ENCODE results near the gene FAM83D.

Gene FAM83D

DNA sequence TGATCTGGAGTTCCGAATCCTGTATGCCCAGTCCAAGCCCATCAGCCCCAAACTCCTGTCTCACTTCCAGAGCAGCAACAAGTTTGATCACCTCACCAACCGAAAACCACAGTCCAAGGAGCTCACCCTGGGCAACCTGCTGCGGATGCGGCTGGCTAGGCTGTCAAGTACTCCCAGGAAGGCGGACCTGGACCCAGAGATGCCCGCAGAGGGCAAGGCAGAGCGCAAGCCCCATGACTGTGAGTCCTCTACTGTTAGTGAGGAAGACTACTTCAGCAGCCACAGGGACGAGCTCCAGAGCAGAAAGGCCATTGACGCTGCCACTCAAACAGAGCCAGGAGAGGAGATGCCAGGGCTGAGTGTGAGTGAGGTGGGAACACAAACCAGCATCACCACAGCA is 25.4 kb downstream of the FAM83D start:
- Histone ChIP-seq H3K9me3 (ENCODE audit: control insufficient read depth, insufficient read depth, low read length) (no peaks in the 10 kb centered on the region), H3K36me3 (ENCODE audit: control insufficient read depth, low read length) (peaks cover 73% of the 10 kb centered on the region), H3K4me1 (ENCODE audit: control insufficient read depth, low read length) (no peaks in the 10 kb centered on the region), H3K4me3 (ENCODE audit: low read length) (no peak overlapping the region), H3K27ac (ENCODE audit: low read depth, low read length) (no peak overlapping the region), H3F3A (ENCODE audit: control insufficient read depth, insufficient read depth) (peaks cover 22% of the 10 kb centered on the region), H3K9me2 (replicated peaks; ENCODE audit: control insufficient read depth, low read length) (no peaks in the 10 kb centered on the region), H3K79me2 (ENCODE audit: control insufficient read depth, low read length) (peaks cover 18% of the 10 kb centered on the region), H4K20me1 (ENCODE audit: control insufficient read depth, insufficient read depth, low read depth, low read length) (0 out of 2 replicates have a peak, but pooled peaks cover 2% of the 10 kb centered on the region), H3K4me2 (ENCODE audit: low read length) (no peak overlapping the region), H3K27me3 (ENCODE audit: control insufficient read depth, low read length) (no peaks in the 10 kb centered on the region)
- no peak for TF ChIP-seq EZH2phosphoT487 (IDR thresholded peaks at IDR 0.05; ENCODE audit: borderline replicate concordance, low read length)
- TF ChIP-seq, protein P1, sequence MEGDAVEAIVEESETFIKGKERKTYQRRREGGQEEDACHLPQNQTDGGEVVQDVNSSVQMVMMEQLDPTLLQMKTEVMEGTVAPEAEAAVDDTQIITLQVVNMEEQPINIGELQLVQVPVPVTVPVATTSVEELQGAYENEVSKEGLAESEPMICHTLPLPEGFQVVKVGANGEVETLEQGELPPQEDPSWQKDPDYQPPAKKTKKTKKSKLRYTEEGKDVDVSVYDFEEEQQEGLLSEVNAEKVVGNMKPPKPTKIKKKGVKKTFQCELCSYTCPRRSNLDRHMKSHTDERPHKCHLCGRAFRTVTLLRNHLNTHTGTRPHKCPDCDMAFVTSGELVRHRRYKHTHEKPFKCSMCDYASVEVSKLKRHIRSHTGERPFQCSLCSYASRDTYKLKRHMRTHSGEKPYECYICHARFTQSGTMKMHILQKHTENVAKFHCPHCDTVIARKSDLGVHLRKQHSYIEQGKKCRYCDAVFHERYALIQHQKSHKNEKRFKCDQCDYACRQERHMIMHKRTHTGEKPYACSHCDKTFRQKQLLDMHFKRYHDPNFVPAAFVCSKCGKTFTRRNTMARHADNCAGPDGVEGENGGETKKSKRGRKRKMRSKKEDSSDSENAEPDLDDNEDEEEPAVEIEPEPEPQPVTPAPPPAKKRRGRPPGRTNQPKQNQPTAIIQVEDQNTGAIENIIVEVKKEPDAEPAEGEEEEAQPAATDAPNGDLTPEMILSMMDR (IDR thresholded peaks at IDR 0.05; ENCODE audit: low read depth, low read length, poor library complexity, severe bottlenecking): no peak

DNA sequence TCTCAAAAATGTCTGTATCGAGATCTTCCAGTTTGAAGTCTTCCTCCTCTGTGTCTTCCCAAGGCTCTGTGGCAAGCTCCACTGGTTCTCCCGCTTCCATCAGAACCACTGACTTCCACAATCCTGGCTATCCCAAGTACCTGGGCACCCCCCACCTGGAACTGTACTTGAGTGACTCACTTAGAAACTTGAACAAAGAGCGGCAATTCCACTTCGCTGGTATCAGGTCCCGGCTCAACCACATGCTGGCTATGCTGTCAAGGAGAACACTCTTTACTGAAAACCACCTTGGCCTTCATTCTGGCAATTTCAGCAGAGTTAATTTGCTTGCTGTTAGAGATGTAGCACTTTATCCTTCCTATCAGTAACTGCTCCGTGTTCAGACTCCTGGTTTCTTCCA is 25.9 kb downstream of the FAM83D start:
- Histone ChIP-seq H3K36me3 (ENCODE audit: control insufficient read depth, low read length) (peaks cover 68% of the 10 kb centered on the region), H3K79me2 (ENCODE audit: control insufficient read depth, low read length) (peaks cover 13% of the 10 kb centered on the region), H3K4me2 (ENCODE audit: low read length) (no peak overlapping the region)

DNA sequence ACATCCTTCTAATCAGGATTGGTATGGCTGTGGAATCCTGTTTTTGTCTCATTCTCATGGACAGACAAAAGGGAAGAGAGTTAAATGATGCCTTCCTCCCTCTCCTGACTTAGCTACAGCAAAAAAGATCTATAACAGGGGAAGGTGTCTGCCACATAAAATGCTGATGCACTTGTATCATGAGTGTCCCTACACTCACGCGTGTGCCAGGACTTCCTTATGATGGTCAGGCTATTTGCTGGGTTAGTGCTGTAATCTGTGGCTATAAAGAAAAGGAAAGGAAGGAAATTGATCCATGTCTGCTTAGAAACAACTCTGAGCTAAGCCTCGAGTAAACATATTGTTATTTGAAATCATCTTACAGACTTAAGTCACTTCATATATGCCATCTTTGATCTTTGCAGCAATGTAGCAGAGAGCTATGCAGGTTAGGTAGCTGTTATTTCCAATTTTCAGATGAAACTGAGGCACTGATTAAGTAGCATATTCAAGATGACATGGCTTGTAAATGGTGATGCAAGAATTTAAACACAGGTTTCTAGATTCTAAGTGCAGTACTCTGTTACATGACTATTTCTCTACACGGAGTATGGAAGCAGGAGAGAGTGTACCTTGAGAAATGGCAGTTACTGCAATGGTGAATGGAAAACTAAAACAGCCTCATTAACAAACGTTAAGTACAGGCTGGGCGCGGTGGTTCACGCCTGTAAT is 27.6 kb downstream of the FAM83D start:
- no peaks in the 10 kb centered on the region for H3K9me3 ChIP-seq (ENCODE audit: control insufficient read depth, insufficient read depth, low read length)
- H3K27me3 ChIP-seq (ENCODE audit: control insufficient read depth, low read length): no peaks in the 10 kb centered on the region
- peaks cover 51% of the 10 kb centered on the region for H3K36me3 ChIP-seq (ENCODE audit: control insufficient read depth, low read length)
- no peak overlapping the region for H3K4me2 ChIP-seq (ENCODE audit: low read length)
- TF ChIP-seq EZH2phosphoT487 (IDR thresholded peaks at IDR 0.05; ENCODE audit: borderline replicate concordance, low read length): no peak
- TF ChIP-seq, protein P1 (IDR thresholded peaks at IDR 0.05; ENCODE audit: low read depth, low read length, poor library complexity, severe bottlenecking): no peak
- no peak overlapping the region for H3K27ac ChIP-seq (ENCODE audit: low read depth, low read length)
- H3K4me1 ChIP-seq (ENCODE audit: control insufficient read depth, low read length): no peaks in the 10 kb centered on the region
- no peaks in the 10 kb centered on the region for H4K20me1 ChIP-seq (ENCODE audit: control insufficient read depth, insufficient read depth, low read depth, low read length)
- no peak overlapping the region for H3K4me3 ChIP-seq (ENCODE audit: low read length)
- H3F3A ChIP-seq (ENCODE audit: control insufficient read depth, insufficient read depth): peaks cover 31% of the 10 kb centered on the region
- H3K9me2 ChIP-seq (replicated peaks; ENCODE audit: control insufficient read depth, low read length): no peaks in the 10 kb centered on the region
- no peaks in the 10 kb centered on the region for H3K79me2 ChIP-seq (ENCODE audit: control insufficient read depth, low read length)

More for the DNA sequence above, 25.9 kb downstream of the FAM83D start:
- TF ChIP-seq EZH2phosphoT487 (IDR thresholded peaks at IDR 0.05; ENCODE audit: borderline replicate concordance, low read length): no peak
- TF ChIP-seq, protein P1 (IDR thresholded peaks at IDR 0.05; ENCODE audit: low read depth, low read length, poor library complexity, severe bottlenecking): no peak
- Histone ChIP-seq H3K27me3 (ENCODE audit: control insufficient read depth, low read length) (no peaks in the 10 kb centered on the region), H3F3A (ENCODE audit: control insufficient read depth, insufficient read depth) (peaks cover 26% of the 10 kb centered on the region), H3K27ac (ENCODE audit: low read depth, low read length) (no peak overlapping the region), H4K20me1 (ENCODE audit: control insufficient read depth, insufficient read depth, low read depth, low read length) (0 out of 2 replicates have a peak, but pooled peaks cover 2% of the 10 kb centered on the region), H3K9me3 (ENCODE audit: control insufficient read depth, insufficient read depth, low read length) (no peaks in the 10 kb centered on the region), H3K4me3 (ENCODE audit: low read length) (no peak overlapping the region), H3K4me1 (ENCODE audit: control insufficient read depth, low read length) (no peaks in the 10 kb centered on the region), H3K9me2 (replicated peaks; ENCODE audit: control insufficient read depth, low read length) (no peaks in the 10 kb centered on the region)
